Measurements from ENCODE around the gene PTPN18. TPM values are rescaled to one million over a fixed set of nuclear protein-coding genes. Genes with fewer than 3 reads are reported as not detected.
A peak's percentile ranks its signal among the peaks of the same experiment; 100 is the strongest.

The PTPN18 gene
- total RNA-seq, 4 donors from 2014 or later = 34.6 to 53.8 (median 39.1) TPM

DNA sequence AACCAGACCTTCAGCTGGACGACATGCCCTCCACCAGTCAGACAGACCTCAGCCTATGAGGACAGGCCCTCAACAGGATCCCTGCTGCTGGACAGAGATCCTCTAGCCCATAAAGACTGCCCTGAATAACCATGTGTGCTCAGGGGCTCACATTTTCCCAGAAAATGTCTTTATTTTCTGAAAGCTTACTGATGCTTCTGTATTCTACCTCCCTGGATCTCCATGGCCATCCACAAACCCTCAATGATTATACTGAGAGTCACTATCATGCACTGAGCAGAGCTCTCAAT lies 1.8 kb upstream of the PTPN18 start:
- 60% methylated on average over 1 of the region's 1 CpG; no CpG with 5 or more reads in 1 of the 2 donors for WGBS, 2 donors (ENCODE audit: low coverage in 1 of 2)
- peaks cover 0 to 30% (median 18%) of the 10 kb centered on the region in 3 donors for H3K4me1 ChIP-seq
- no peak overlapping the region for H3K4me3 ChIP-seq
- no peaks in the 10 kb centered on the region for H3K27me3 ChIP-seq
- peak overlapping the region in 1 of 4 donors; percentile 91 for H3K27ac ChIP-seq
- TF ChIP-seq POLR2A (IDR thresholded peaks at IDR 0.05) = no peak
- no peak for TF ChIP-seq EP300 (IDR thresholded peaks at IDR 0.05)
- TF ChIP-seq, protein P1, sequence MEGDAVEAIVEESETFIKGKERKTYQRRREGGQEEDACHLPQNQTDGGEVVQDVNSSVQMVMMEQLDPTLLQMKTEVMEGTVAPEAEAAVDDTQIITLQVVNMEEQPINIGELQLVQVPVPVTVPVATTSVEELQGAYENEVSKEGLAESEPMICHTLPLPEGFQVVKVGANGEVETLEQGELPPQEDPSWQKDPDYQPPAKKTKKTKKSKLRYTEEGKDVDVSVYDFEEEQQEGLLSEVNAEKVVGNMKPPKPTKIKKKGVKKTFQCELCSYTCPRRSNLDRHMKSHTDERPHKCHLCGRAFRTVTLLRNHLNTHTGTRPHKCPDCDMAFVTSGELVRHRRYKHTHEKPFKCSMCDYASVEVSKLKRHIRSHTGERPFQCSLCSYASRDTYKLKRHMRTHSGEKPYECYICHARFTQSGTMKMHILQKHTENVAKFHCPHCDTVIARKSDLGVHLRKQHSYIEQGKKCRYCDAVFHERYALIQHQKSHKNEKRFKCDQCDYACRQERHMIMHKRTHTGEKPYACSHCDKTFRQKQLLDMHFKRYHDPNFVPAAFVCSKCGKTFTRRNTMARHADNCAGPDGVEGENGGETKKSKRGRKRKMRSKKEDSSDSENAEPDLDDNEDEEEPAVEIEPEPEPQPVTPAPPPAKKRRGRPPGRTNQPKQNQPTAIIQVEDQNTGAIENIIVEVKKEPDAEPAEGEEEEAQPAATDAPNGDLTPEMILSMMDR (IDR thresholded peaks at IDR 0.05) = no peak
- TF ChIP-seq POLR2AphosphoS5 (IDR thresholded peaks at IDR 0.05) = no peak
- ATAC-seq = no peak
- peaks cover 0 to 2% of the 10 kb centered on the region in 2 donors for H3K36me3 ChIP-seq
- H3K9me3 ChIP-seq = no peaks in the 10 kb centered on the region

DNA sequence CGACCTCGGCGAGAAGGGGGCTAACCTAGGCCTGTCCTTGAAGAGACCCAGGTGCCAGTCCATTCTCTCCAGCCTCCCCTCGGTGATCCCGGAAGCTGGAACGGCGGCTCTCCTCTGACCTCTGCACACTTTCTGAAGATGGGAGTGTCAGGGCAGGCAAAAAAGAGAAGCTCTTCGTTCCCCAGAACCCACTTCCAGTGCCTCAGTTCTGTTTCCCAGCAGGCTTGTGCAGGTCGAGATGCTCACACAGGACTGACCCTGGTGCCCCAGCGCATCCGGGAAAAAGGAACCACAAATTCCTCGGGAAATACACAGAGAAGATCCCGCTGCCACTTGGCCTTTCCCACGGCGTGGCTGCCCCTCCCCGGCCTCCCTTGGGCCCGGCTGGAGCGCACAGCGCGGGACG lies 681 bp upstream of the PTPN18 start:
- H3K4me3 ChIP-seq = peak overlapping the region; percentile 70 to 77
- H3K27ac ChIP-seq = peak overlapping the region; percentile 49 to 91 (median 88)
- H3K9me3 ChIP-seq = no peaks in the 10 kb centered on the region
- H3K36me3 ChIP-seq = no peaks in the 10 kb centered on the region
- H3K4me1 ChIP-seq = peaks cover 0 to 30% (median 18%) of the 10 kb centered on the region in 3 donors
- ATAC-seq = peak; percentile 0
- TF ChIP-seq, protein P1 (IDR thresholded peaks at IDR 0.05) = no peak
- no peak for TF ChIP-seq POLR2A (IDR thresholded peaks at IDR 0.05)
- no CpG with 5 or more reads among the region's 21 CpGs for WGBS, 2 donors (ENCODE audit: low coverage in 1 of 2)
- no peaks in the 10 kb centered on the region for H3K27me3 ChIP-seq

DNA sequence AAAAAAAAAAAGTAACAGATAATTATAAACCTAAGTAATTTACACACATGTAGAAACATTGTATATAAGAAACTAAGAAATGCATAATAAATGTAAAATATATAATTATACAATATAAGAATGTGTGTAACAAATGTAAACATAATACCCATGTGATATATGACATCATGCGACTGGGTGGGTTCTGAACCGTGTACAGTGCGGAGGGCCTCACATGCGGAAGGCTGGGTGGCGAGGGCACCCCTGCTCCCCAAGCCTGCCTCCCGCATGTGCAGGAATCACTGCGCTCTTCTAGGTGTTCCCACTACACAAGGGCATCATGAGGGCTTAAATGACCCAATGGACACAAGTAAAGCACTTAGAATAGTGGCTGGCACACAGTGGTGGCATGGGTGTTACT lies 2.0 kb downstream of the PTPN18 start:
- peaks cover 0 to 30% (median 18%) of the 10 kb centered on the region in 3 donors for H3K4me1 ChIP-seq
- H3K9me3 ChIP-seq = no peaks in the 10 kb centered on the region
- H3K27me3 ChIP-seq = no peaks in the 10 kb centered on the region
- H3K4me3 ChIP-seq = no peak overlapping the region
- H3K27ac ChIP-seq = no peak overlapping the region
- no peaks in the 10 kb centered on the region for H3K36me3 ChIP-seq
- TF ChIP-seq, protein P1 (IDR thresholded peaks at IDR 0.05) = no peak
- TF ChIP-seq POLR2A (IDR thresholded peaks at IDR 0.05) (no peak), EP300 (IDR thresholded peaks at IDR 0.05) (no peak), POLR2AphosphoS5 (IDR thresholded peaks at IDR 0.05) (no peak)
- no peak for ATAC-seq
- WGBS, 2 donors (ENCODE audit: low coverage in 1 of 2) = 91 to 93% methylated on average over 2 to 6 of the region's 7 CpGs

DNA sequence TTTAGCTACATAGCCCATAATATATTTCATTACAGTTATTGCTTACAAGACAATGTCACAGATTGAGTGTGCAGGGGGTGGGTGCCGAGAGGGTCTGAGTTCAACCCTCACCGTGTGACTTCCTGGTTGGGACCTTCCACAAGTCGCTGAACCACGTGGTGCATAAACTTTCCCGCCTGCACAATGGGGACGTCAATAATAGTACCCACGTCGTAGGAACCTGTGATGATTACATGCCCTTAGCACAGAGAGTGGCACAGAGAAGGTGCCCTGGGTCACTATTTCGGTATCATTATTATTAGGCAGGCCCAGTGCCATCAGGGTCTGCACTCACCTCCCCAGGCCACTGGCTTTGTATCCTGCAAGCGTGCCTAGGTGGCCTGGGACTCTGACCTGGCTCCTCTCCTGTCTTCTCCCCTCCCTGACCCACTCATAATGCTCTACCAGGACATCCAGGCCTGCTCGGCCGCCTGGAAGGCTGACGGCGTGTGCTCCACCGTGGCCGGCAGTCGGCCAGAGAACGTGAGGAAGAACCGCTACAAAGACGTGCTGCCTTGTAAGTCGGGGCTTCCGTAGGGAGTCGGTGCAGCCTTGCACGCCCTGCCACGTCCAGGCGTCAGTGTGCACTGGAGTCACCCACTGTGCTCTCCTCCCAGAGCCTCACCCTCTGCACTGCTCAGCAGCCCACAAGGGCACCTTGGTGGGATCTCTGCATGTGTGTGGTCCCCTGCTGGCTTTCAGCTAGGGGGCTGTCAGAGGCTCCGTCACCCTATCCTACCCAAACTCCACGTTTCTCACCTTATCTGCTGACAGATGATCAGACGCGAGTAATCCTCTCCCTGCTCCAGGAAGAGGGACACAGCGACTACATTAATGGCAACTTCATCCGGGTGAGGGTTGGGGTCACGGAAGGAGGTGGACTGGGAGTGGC lies 2.8 kb downstream of the PTPN18 start:
- Histone ChIP-seq H3K9me3 (no peaks in the 10 kb centered on the region), H3K27me3 (no peaks in the 10 kb centered on the region), H3K27ac (no peak overlapping the region), H3K4me1 (peaks cover 0 to 27% (median 17%) of the 10 kb centered on the region in 3 donors), H3K36me3 (no peaks in the 10 kb centered on the region), H3K4me3 (no peak overlapping the region)
- TF ChIP-seq EP300 (IDR thresholded peaks at IDR 0.05) = no peak
- no peak for TF ChIP-seq POLR2A (IDR thresholded peaks at IDR 0.05)
- TF ChIP-seq, protein P1 (IDR thresholded peaks at IDR 0.05) = no peak
- no peak for TF ChIP-seq POLR2AphosphoS5 (IDR thresholded peaks at IDR 0.05)
- 79 to 93% methylated on average over 2 to 15 of the region's 33 CpGs for WGBS, 2 donors (ENCODE audit: low coverage in 1 of 2)
- ATAC-seq = no peak

DNA sequence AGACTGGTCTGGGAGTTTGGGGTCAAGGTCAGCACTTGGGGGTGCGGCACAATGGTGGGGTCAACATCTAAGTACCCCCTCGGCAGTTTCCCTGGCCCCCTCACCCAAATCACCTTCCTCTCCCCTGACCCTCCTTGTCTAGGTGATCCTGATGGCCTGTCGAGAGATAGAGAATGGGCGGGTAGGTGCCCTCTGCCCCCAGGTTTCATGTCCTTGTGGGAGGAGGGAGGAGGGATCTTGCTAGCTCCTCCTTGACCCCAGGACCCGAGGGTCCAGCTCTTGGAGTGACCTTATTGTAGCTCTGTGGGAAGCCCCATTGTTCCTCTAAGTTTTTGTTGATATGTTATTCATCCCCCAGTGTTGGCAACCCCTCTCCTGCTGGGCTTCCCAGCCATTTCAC lies 3.6 kb downstream of the PTPN18 start:
- Histone ChIP-seq H3K27ac (no peak overlapping the region), H3K27me3 (no peaks in the 10 kb centered on the region), H3K36me3 (no peaks in the 10 kb centered on the region), H3K4me3 (no peak overlapping the region), H3K9me3 (no peaks in the 10 kb centered on the region), H3K4me1 (peaks cover 0 to 20% (median 10%) of the 10 kb centered on the region in 3 donors)
- TF ChIP-seq, protein P1 (IDR thresholded peaks at IDR 0.05) = no peak
- TF ChIP-seq EP300 (IDR thresholded peaks at IDR 0.05) (no peak), POLR2AphosphoS5 (IDR thresholded peaks at IDR 0.05) (no peak), POLR2A (IDR thresholded peaks at IDR 0.05) (no peak)
- no peak for ATAC-seq
- WGBS, 2 donors (ENCODE audit: low coverage in 1 of 2) = 60 to 70% methylated on average over 1 to 5 of the region's 5 CpGs
